MG63 (cell line): Measurements from ENCODE around the gene HAUS3. TPM values are rescaled to one million over a fixed set of nuclear protein-coding genes. Genes with fewer than 3 reads are reported as not detected.
A peak's percentile ranks its signal among the peaks of the same experiment; 100 is the strongest.
"Not testable (repeated sequence)": the region's sequence is repeated elsewhere in the genome, so short reads cannot be mapped to it uniquely, and the experiment has no call there.

Experiments used
- DNase-seq: peaks from one replicate; pipeline ENCODE4 v3.0.0-alpha.2; 2020
- H3K27me3 ChIP-seq: fragments of 250-450 bp; sonication (Bioruptor Pico); 2 replicates; pipeline ENCODE4 v1.5.1; 2020; ENCODE audit warnings: mild to moderate bottlenecking, moderate library complexity
- H3K36me3 ChIP-seq: fragments of 250-450 bp; sonication (Bioruptor Pico); 2 replicates; pipeline ENCODE4 v1.5.1; 2020; ENCODE audit warnings: mild to moderate bottlenecking, moderate library complexity
- H3K4me3 ChIP-seq: fragments of 250-450 bp; sonication (Bioruptor Pico); 2 replicates; pipeline ENCODE4 v1.5.1; 2020; ENCODE audit warnings: mild to moderate bottlenecking, moderate library complexity
- H3K9me3 ChIP-seq: fragments of 250-450 bp; sonication (Bioruptor Pico); 2 replicates; pipeline ENCODE4 v1.5.1; 2020; ENCODE audit warnings: mild to moderate bottlenecking, moderate library complexity
- total RNA-seq: library from RNA; depleted of rRNA; stranded (reverse); fragments of >200 nt; shearing (Covaris generic); gene quantifications from 2 replicates; pipeline ENCODE4 v1.2.3, GENCODE V29; 2014; ENCODE audit warnings: low replicate concordance

HAUS3 gene
- total RNA-seq, 1 experiment from 2014 or later, result 7.7 TPM

GRCh38 chr4:2220016-2220630 is 21.8 kb downstream of the HAUS3 start:
- Histone ChIP-seq H3K4me3 (no peak overlapping the region), H3K27me3 (no peaks in the 10 kb centered on the region), H3K36me3 (no peaks in the 10 kb centered on the region), H3K9me3 (no peaks in the 10 kb centered on the region)
- peak; percentile 38 for DNase-seq

- Histone ChIP-seq H3K9me3 (no peaks in the 10 kb centered on the region), H3K4me3 (no peak overlapping the region), H3K27me3 (no peaks in the 10 kb centered on the region), H3K36me3 (no peaks in the 10 kb centered on the region)
- DNase-seq, result no peak
Measured at GRCh38 chr4:2219233-2219760, 22.6 kb downstream of the HAUS3 start.

- Histone ChIP-seq H3K9me3 (no peaks in the 10 kb centered on the region), H3K4me3 (no peak overlapping the region), H3K27me3 (no peaks in the 10 kb centered on the region), H3K36me3 (no peaks in the 10 kb centered on the region)
- no peak for DNase-seq
Measured at GRCh38 chr4:2218436-2218835, 23.5 kb downstream of the HAUS3 start.

GRCh38 chr4:2217726-2218125 is 24.2 kb downstream of the HAUS3 start:
- H3K36me3 ChIP-seq, result no peaks in the 10 kb centered on the region
- no peak for DNase-seq
- no peaks in the 10 kb centered on the region for H3K9me3 ChIP-seq
- no peak overlapping the region for H3K4me3 ChIP-seq
- no peaks in the 10 kb centered on the region for H3K27me3 ChIP-seq

- Histone ChIP-seq H3K9me3 (no peaks in the 10 kb centered on the region), H3K36me3 (no peaks in the 10 kb centered on the region), H3K4me3 (no peak overlapping the region), H3K27me3 (no peaks in the 10 kb centered on the region)
- no peak for DNase-seq
Measured at GRCh38 chr4:2212831-2213230, 29.1 kb downstream of the HAUS3 start.

- not testable (repeated sequence) for H3K4me3 ChIP-seq, H3K36me3 ChIP-seq, H3K9me3 ChIP-seq, H3K27me3 ChIP-seq, DNase-seq
Measured at GRCh38 chr4:2202789-2203188, 39.1 kb downstream of the HAUS3 start.

GRCh38 chr4:2194496-2194895 is 47.4 kb downstream of the HAUS3 start:
- H3K9me3 ChIP-seq, result no peaks in the 10 kb centered on the region
- no peaks in the 10 kb centered on the region for H3K27me3 ChIP-seq
- no peak for DNase-seq
- no peak overlapping the region for H3K4me3 ChIP-seq
- H3K36me3 ChIP-seq, result no peaks in the 10 kb centered on the region

- no peaks in the 10 kb centered on the region for H3K9me3 ChIP-seq
- no peaks in the 10 kb centered on the region for H3K27me3 ChIP-seq
- DNase-seq, result no peak
- no peaks in the 10 kb centered on the region for H3K36me3 ChIP-seq
- no peak overlapping the region for H3K4me3 ChIP-seq
Measured at GRCh38 chr4:2193326-2193725, 48.6 kb downstream of the HAUS3 start.

GRCh38 chr4:2186865-2187172 is 55.1 kb downstream of the HAUS3 start:
- no peaks in the 10 kb centered on the region for H3K9me3 ChIP-seq
- no peaks in the 10 kb centered on the region for H3K27me3 ChIP-seq
- no peaks in the 10 kb centered on the region for H3K36me3 ChIP-seq
- DNase-seq, result no peak
- H3K4me3 ChIP-seq, result no peak overlapping the region

- Histone ChIP-seq H3K9me3 (no peaks in the 10 kb centered on the region), H3K4me3 (no peak overlapping the region), H3K36me3 (no peaks in the 10 kb centered on the region), H3K27me3 (no peaks in the 10 kb centered on the region)
- DNase-seq, result no peak
Measured at GRCh38 chr4:2186133-2186864, 55.6 kb downstream of the HAUS3 start.

GRCh38 chr4:2183394-2183793 is 58.5 kb downstream of the HAUS3 start:
- no peak for DNase-seq
- Histone ChIP-seq H3K9me3 (no peaks in the 10 kb centered on the region), H3K4me3 (no peak overlapping the region)

GRCh38 chr4:2182994-2183393 is 58.9 kb downstream of the HAUS3 start:
- Histone ChIP-seq H3K4me3 (no peak overlapping the region), H3K36me3 (no peaks in the 10 kb centered on the region), H3K27me3 (no peaks in the 10 kb centered on the region), H3K9me3 (no peaks in the 10 kb centered on the region)
- DNase-seq, result no peak

More at GRCh38 chr4:2183394-2183793, 58.5 kb downstream of the HAUS3 start:
- no peaks in the 10 kb centered on the region for H3K27me3 ChIP-seq
- no peaks in the 10 kb centered on the region for H3K36me3 ChIP-seq

GRCh38 chr4:2180410-2180809 is 61.5 kb downstream of the HAUS3 start:
- Histone ChIP-seq H3K36me3 (no peaks in the 10 kb centered on the region), H3K4me3 (no peak overlapping the region), H3K27me3 (no peaks in the 10 kb centered on the region), H3K9me3 (no peaks in the 10 kb centered on the region)
- no peak for DNase-seq

GRCh38 chr4:2179717-2180116 is 62.2 kb downstream of the HAUS3 start:
- no peaks in the 10 kb centered on the region for H3K9me3 ChIP-seq
- no peaks in the 10 kb centered on the region for H3K36me3 ChIP-seq
- H3K4me3 ChIP-seq, result no peak overlapping the region
- H3K27me3 ChIP-seq, result no peaks in the 10 kb centered on the region
- no peak for DNase-seq

GRCh38 chr4:2178986-2179385 is 62.9 kb downstream of the HAUS3 start:
- Histone ChIP-seq H3K4me3 (no peak overlapping the region), H3K27me3 (no peaks in the 10 kb centered on the region), H3K9me3 (no peaks in the 10 kb centered on the region), H3K36me3 (no peaks in the 10 kb centered on the region)
- DNase-seq, result no peak
